GM18861 (cell line): Measurements from ENCODE around the gene CSF2.
A peak's percentile ranks its signal among the peaks of the same experiment; 100 is the strongest.

Experiments used
- ATAC-seq: cut with Tn5 transposase; IDR thresholded peaks from one replicate; pipeline ENCODE4 v1.9.1; 2021; ENCODE audit not compliant: unreplicated experiment

The CSF2 gene

DNA sequence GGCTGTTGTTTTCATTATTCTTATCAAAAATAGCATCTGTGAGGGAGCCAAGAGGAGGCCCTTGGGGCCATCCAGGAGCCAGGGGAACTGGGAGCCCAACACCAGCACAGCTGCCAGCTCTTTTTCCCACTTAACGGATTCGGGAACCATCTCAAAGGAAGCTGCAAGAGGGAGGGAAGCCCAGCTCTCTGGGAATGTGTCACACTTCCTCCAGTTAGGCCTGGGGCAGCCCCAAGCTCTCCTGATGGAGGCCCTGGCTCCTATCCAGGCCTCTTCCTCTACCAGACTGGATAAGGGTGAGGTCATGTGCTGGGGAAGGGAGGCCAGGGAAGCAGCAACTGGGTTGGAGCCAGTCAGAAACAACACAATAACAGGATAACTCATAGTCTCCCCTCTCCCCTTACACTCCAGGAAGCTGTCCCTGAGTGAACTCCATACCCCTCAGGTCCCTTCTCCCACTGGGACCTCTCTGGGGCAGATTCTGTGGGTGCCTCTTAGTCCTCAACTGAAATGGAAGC lies 12.7 kb downstream of the CSF2 start:
- ATAC-seq: no peak

GRCh38 chr5:132087176-132087575 lies 13.6 kb downstream of the CSF2 start:
- ATAC-seq: no peak

- no peak for ATAC-seq
Observed at GRCh38 chr5:132087661-132088060, 14.1 kb downstream of the CSF2 start.

- no peak for ATAC-seq
Observed at GRCh38 chr5:132089363-132089762, 15.8 kb downstream of the CSF2 start.

GRCh38 chr5:132090107-132090506 lies 16.5 kb downstream of the CSF2 start:
- no peak for ATAC-seq

- ATAC-seq: no peak
Observed at GRCh38 chr5:132093271-132093670, 19.7 kb downstream of the CSF2 start.

DNA sequence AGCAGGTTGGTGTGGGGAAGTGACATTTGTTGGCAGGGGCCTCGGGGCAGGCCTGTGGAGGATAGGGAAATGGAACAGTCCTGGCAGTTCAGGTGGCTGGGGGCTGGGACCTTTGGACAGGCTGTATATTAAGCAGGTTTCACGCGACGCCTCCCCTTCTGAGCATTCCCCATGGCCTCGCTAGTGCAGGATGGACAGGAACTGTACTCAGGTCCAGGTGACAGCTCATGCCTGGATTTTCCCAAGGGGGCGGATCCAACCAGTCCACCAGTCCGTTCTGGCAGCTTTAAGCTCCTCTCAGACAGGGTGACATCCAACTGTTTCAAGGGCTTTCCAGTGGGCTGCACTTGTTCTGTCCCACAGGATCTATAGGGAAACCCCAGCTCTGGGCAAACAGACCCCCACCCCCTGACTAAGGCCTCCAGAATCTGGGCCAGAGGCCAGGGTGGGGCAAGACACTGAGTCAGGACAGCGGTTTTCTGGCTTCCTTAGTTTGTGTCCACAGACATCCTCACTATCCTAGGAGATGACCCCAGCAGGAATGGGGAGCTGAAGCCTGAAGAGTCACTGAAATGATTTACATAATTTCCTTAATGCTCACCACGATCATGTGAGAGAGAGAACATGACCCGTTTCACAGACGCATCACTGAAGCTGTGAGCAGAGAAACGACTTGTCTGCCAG lies 20.9 kb downstream of the CSF2 start:
- no peak for ATAC-seq

GRCh38 chr5:132095077-132095410 lies 21.5 kb downstream of the CSF2 start:
- no peak for ATAC-seq

- no peak for ATAC-seq
Observed at GRCh38 chr5:132095424-132095972, 21.9 kb downstream of the CSF2 start.

DNA sequence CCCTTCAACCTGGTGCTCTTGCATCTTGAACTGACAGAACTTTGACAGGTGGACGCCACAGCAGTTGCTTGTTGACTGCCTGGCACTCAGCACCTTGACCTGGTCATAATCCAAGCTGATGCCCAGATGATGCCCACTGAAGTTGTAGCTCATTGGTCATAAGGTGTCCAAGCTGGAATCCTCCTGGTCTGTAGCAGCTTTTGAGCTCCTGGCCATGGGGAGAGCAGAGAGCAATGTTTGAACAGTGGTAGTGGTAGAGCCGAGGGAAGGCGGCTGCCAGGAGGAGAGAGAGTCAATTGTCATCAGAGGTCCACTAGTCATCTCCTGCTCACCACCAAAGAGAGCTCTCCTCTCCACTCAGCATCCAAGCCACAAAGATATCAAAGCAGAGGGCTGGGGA lies 23.3 kb downstream of the CSF2 start:
- ATAC-seq: no peak

DNA sequence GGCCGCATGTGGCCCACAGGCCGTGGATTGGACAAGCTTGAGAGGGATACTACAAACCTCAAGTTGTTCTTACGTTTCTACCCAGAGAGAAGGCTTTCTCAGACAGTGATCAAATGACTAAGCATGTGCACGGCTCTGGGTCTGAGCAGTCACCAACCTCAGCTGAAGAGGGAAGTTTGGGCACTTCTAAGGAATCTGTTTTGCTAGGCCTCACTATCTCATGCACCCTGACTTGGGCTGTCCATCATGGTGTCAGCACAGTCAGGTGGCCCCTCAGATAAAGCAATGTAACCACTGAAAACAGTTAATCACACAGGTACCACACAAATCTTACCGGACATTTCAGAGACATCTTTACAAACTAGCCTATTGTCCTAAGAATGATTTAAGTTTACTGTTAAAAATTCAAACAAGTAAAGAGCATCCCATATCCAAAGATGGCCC lies 24.6 kb downstream of the CSF2 start:
- ATAC-seq: no peak

DNA sequence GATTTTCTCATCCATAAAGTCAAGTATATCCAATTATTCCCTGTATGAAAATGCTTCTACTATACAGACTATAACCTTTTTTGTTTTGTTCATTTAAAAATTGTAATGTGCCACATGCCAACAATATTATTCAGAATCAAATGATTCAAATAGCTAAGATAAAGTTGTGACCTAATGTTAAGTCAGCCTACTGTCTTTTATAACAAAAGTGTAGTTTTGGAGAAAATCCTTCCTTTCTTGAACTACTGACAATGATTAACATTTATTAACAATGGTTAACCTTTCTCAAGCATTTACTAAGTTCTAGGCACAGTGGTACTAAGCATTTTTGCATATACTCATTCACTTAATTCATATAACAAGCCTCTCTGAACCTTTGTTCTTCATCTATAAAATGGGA lies 25.0 kb downstream of the CSF2 start:
- no peak for ATAC-seq

DNA sequence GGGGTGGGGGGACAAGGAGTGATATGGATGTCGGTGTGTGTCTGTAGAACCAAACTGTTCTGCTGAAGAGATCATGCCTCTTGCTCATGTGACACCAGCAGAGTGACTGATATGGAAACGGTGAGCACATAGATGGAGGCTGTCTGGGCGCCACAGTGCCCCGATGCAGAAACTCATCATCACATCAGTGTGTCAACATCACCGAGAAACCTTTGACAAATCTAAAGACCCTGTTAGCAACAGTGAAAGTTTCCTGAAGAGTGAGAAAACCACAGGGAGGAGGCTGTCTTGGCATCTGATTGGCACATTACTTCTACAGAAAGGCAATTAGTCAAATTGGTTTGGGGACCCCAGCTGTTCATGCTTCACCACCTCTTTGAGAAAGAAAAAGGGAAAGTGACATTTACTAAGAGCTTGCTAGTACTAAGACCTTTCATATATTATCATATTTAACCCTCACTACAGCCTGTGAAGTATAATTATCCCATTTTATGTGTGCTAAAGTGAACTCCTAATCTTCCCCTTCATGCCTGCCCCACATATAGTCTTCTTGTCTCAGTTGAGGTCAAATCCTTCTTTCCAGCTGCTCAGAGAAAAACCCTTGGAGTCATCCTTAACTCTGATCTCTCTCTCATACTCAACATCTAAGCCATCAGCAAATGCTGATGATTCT lies 25.6 kb downstream of the CSF2 start:
- peak; percentile 52 for ATAC-seq

- ATAC-seq: no peak
Observed at GRCh38 chr5:132099905-132100304, 26.3 kb downstream of the CSF2 start.

DNA sequence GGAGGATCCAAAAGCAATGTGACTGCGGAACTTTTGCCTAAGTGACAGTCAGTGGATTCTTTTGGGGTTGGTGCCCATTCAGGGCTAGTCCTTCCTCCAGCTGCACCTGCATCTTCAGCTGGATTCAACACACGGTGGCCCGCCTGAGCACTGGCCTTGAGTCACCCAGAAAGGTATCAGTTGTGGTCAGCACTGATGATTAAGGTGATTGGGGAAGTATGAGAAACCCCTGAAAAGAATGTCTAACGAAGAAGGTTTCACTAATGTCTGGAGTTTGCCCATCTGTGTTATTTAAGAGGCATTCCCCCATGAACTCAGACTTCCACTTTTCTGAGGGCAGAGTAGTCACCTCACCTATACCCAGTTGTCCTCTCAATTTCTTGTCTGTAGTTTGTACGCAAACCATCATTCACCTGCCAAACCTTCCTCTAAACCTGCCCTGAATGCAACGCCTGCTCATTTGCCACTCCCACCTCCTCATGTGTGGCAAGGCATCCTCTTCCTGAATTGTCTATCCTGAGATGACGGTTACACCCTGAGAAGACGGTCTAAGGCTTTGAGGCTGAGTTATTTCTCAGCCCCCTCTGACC lies 27.2 kb downstream of the CSF2 start:
- ATAC-seq: peak; percentile 23

GRCh38 chr5:132101385-132101880 lies 27.8 kb downstream of the CSF2 start:
- ATAC-seq: no peak

DNA sequence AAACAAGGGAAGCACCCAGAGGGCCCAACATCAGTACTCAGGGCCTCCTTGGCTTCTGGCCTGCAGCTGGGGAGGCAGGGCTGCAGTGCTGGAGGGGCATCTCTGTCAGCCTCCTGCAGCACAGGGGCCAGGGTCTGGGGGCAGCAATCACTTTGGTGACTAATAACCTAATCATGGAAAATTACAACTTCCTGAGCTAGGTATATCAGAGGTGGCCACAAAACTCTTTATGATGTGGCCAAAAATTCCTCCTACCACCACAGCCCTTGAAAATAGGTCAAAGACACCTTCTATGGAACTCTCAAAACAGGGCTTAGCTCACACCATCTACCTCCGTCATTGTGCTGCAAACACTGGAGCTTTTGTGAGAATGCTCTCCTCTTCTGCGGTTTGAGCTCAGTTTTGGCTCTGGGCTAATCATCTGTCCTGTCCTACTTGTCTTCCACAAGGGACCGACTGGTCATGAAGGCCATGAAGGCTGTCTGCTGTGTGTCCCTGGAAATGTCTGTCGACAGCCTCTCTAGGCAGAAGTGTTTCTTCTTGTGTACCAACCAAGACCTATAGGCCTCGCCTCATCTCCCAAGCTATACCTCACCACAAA lies 28.6 kb downstream of the CSF2 start:
- ATAC-seq: no peak

GRCh38 chr5:132102944-132103331 lies 29.3 kb downstream of the CSF2 start:
- no peak for ATAC-seq

GRCh38 chr5:132103332-132103951 lies 29.9 kb downstream of the CSF2 start:
- ATAC-seq: peak; percentile 61

DNA sequence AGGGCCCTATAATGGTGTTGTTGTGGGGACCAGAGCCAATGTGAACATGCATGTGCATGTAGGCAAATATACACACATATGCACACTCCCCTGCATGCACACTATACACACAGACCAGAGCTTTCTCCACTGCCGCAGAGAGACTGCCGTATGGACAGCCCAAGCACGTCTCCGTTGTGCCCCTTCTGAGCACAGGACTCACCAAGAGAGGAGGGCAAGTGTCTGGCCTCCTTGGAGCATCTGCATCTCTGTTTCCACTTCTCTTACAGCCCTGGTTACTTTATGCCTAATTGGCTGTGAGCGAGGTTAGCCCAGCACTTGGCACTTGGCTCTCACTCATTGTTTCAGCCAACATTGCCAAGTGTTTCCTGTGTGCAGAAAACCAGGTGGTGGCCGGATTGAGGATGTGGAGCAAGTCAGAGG lies 30.4 kb downstream of the CSF2 start:
- ATAC-seq: peak; percentile 8

DNA sequence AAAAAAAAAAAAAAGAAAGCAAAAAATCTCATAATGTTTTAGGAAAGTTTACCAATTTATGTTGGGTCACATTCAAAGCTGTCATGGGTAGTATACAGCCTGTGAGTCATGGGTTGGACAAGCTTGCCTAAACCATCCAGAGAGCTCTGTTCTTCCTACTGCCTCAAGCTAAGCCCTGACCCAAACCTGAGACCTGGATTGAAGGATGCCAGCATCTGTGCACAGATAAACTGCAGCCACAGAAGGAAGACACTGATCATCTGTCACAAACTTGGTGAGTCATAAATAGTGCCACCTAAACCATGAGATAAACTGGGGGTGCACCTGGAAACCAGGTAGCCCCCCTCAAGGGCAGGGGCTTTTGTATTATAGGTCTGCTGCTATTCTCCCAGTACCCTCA lies 31.0 kb downstream of the CSF2 start:
- ATAC-seq: no peak
